HG03135 (cell line): Measurements from ENCODE around the gene FTCDNL1.

Experiments
- ATAC-seq: cut with Tn5 transposase; IDR thresholded peaks from one replicate; pipeline ENCODE4 v1.9.1; 2021; ENCODE audit warnings: mild to moderate bottlenecking, moderate library complexity; ENCODE audit not compliant: unreplicated experiment

Gene FTCDNL1

DNA sequence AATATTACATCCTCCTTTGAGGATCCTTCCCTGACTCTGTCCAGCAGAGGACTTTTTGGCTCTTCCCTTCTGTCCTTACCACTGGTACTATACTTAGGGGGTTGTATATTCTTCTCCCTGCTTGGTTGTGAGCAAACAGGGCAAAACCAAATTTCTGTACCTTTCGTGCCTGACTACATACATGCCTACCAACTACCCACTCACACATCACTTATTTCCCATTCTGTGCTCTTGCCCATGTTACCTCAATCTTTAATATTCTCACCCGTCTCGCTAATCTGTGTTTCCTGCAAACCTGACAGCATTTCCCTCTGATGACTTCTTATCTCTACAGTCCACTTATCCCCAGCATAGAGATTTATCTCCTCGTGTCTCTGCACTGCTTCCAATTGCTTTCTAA lies 58.6 kb downstream of the FTCDNL1 start:
- no peak for ATAC-seq

- ATAC-seq, result no peak
These were observed 59.7 kb downstream of the FTCDNL1 start for GRCh38 chr2:199791326-199791725.

- no peak for ATAC-seq
These were observed 66.5 kb downstream of the FTCDNL1 start for GRCh38 chr2:199784512-199784911.

DNA sequence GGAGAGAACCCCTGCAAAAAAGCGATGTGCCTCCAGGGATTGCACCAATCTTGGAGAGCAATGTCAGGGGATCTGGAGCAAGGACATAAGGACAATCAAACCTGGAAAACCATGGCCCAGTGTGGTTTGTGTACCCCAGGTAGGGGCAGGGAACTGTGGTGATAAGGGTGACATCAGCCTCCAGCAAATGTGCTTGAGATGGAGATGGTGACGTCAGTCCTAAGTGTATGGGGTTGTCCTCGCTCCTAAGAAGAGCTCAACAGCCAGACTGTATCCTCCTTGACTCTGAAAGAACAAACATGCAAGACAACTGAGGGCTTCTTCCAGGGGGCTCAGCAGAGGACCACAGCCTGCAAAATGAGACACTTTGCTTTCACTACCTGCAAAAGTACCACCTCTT lies 71.4 kb downstream of the FTCDNL1 start:
- ATAC-seq, result no peak

DNA sequence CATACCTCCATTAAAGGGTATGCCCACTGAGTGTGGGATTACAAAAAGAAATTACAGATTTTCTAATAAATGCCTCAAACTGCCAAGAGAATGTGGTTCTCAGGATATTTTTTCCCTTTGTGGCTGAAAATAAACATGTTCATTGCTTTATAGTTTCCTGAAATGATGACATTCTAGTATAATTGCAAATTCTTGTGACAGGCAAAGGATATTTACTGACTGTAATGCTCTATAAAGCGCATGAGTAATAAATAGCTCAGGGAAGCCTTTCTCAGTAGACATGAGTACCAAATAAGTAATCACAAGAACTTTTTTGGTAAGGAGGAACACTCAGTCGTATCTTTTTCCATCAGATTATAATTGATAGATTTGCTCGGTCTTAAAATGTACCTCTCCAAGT lies 72.3 kb downstream of the FTCDNL1 start:
- no peak for ATAC-seq

- no peak for ATAC-seq
These were observed 73.1 kb downstream of the FTCDNL1 start for GRCh38 chr2:199777916-199778315.

- ATAC-seq, result no peak
These were observed 73.7 kb downstream of the FTCDNL1 start for GRCh38 chr2:199777315-199777714.

DNA sequence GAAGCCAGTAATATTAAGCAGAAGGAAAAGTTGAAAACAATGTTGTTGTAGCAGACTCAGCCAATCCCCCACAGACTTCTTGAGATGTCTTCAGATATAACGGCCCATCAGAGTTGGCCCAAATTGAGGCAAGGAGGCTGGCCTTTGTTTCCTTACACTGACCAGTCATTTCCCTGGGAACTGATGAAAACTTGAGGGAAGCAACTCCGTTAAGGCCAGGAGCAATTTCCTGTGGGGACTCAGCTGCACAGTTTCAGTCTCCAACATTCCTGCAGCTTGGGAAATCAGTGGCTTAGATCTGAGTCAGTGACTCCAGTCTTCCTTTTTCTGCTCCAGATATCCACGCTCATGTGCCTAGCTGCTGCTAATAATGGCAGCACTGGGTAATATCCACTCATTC lies 75.7 kb downstream of the FTCDNL1 start:
- no peak for ATAC-seq

- no peak for ATAC-seq
These were observed 78.7 kb downstream of the FTCDNL1 start for GRCh38 chr2:199772035-199772976.

DNA sequence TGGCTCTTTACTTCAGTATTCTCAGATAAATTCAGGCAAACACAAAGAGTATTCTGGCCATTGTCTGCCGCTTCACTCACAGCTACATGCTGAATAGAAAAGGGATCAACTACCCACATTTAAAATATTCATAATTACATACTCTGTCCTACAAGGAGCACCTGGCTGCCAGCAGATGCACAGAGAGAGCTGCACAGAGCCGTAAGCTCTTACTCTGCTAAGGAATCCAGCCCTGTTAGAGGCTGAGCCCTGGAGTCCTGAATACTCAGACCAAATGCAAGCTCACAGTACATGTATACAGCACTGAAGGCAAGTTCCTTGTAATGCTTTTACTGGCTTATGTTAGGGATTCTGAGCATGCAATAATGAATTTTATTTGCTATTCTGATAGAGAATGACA lies 80.3 kb downstream of the FTCDNL1 start:
- ATAC-seq, result no peak

DNA sequence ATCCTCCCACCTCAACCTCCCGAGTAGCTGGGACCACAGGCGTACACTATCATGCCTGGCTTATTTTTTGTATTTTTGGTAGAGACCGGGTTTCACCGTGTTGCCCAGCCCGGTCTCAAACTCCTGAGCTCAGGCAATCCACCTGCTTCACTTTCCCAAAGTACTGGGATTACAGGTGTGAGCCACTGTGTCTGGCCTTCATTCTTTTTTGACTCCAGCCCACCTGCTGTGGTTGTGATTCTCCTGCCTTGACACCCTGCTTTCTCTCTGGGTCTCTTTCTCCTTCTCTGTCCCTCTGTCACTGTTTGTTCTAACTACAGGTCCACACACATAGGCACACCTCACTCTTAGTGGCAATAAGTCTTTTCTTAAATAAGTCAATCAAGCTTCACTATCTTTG lies 85.3 kb downstream of the FTCDNL1 start:
- ATAC-seq, result no peak

- ATAC-seq, result no peak
These were observed 86.7 kb downstream of the FTCDNL1 start for GRCh38 chr2:199764273-199764800.

DNA sequence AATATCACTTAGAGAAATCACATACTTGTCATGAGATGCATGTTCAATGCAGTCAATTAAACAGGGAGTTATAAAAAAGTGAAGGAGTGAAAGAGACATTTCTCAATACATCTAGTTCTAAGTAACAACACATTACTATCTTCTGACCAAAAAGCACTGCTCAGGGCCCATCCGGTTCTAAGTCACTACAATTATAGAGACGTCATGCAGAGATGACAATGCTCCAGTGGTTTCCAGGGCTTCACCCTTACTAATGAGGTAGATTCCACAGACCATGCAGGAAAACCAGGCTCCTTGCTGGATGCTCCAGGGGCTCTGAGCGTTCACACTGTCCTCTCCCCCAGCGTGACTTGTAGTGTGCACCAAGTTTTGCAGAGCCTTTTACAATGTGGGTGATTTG lies 88.0 kb downstream of the FTCDNL1 start:
- ATAC-seq, result no peak

- ATAC-seq, result no peak
These were observed 90.4 kb downstream of the FTCDNL1 start for GRCh38 chr2:199760574-199760973.

DNA sequence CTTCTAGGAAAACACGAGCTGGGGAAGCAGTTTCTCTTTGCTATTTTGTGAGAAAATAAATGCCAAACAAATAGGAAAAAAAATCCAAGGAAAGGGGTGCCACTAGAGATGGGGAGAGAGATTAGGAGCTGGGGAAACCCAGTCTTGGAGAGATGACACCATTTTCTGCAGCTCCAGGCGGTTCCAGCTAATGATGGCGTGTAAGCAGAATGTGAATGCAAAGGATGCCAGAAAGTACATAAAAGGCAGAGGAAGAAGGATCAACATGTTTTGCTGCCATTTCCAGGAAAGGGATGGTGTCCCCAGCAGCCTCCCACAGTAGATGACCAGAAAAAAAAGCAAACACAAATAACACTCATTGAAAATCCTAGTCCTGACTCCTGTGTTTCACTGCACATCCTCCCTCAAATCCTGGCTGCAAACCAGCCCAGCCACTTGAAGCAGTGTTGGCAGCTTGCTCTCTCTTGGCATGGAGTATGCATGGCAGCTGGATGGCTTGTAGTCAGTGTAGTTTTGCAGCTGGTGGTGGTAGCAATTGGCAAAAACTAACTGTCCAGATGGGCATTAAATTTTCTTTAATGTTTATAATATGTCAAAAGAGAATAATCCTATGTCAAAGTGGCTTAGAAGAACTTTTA lies 93.6 kb downstream of the FTCDNL1 start:
- no peak for ATAC-seq

DNA sequence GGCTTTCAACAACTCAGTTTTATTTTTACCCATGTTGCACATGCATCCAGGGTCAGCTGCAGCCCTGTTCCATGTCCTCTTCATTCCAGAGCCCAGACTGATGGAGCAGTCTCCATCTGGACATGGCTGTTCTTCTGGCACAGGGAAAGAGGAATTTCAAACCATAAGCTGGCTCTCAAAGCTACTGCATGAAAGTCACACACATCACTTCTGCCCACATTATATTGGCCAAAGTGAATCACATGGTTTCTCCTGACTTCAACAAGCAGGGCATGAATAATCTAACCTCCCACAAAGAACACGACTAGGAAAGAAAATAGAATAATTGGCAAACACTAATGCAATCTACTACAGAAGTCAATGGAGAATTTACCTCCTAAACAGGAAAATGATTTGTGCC lies 94.2 kb downstream of the FTCDNL1 start:
- no peak for ATAC-seq

DNA sequence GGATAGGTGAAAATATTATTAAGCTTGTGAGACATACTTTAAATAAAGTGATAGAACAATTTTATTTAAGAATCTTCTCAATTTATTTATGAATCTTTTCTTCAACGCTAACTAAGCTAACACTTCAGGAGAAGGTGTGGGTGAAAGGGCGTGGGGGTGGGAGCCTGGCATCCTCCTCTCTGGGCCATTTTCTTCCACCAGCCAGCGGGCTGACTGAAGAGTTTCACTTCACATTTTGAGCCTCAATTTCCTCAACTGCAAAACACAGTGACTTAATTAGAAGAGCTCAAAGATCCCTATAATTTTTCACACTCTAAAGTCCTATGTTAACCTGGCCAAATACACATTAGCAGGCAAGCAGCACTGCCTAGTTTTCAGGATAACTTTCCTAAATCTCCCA lies 94.8 kb downstream of the FTCDNL1 start:
- no peak for ATAC-seq

DNA sequence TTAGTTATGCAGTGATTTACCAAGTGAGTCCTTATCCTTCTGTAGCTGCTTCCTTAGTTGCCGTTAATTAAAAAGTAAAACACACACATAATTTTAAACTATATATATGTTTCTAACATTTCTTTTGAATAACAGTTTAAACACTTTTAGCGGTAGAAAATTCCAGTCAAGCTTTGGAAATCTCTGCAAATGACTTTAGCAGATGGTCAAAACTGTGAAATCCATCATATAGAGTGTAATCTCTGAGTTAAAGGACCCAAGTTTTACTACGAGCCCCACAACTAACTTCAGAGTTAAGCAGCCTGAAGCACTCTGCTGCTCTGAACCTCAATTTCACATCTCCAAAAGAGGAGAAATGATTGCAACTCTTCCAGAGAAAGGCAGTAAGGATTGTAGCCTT lies 96.2 kb downstream of the FTCDNL1 start:
- ATAC-seq, result no peak

- ATAC-seq, result no peak
These were observed 99.4 kb downstream of the FTCDNL1 start for GRCh38 chr2:199751492-199752120.

GRCh38 chr2:199749571-199749970 lies 101.4 kb downstream of the FTCDNL1 start:
- no peak for ATAC-seq

DNA sequence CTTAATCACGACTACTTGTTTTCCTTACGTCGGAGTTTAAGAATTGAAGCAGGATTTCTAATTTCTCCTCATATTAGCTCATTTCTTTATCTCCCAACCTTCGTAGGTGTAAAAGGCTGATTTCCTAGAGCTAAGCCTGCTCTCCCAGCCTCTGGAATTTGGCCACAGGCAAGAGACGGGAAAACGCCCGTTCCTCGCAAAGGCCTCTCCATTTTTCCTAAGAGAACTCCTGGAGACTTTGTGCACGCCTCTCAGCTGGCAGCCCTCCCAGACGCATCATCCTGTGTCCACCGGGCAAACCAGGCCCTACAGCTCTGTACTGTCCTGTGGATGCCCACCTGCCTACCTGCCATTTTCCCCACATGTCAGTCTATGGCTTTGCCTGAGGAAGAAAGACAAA lies 106.3 kb downstream of the FTCDNL1 start:
- ATAC-seq, result no peak

DNA sequence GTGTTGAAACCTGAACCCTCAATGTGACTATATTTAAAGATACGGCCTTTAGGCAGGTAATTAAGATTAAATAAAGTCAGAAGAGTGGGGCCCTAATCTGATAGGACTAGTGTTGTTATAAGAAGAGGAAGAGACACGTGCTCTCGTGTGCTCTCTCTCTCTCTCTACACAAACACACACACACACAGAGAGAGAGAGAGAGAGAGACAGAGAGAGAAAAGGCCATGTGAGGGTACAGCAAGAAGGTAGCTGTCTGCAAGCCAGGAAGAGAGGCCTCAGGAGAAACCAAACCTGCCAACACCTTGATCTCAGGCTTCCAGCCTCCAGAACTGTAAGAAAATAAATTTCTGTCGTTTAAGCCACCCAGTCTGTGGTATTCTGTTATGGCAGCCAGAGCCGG lies 106.7 kb downstream of the FTCDNL1 start:
- no peak for ATAC-seq
